ENCODE measurements around the gene FRRS1. TPM values are rescaled to one million over a fixed set of nuclear protein-coding genes. Genes with fewer than 3 reads are reported as not detected.

FRRS1 gene, protein sequence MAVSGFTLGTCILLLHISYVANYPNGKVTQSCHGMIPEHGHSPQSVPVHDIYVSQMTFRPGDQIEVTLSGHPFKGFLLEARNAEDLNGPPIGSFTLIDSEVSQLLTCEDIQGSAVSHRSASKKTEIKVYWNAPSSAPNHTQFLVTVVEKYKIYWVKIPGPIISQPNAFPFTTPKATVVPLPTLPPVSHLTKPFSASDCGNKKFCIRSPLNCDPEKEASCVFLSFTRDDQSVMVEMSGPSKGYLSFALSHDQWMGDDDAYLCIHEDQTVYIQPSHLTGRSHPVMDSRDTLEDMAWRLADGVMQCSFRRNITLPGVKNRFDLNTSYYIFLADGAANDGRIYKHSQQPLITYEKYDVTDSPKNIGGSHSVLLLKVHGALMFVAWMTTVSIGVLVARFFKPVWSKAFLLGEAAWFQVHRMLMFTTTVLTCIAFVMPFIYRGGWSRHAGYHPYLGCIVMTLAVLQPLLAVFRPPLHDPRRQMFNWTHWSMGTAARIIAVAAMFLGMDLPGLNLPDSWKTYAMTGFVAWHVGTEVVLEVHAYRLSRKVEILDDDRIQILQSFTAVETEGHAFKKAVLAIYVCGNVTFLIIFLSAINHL
- 0.32 TPM for total RNA-seq

DNA sequence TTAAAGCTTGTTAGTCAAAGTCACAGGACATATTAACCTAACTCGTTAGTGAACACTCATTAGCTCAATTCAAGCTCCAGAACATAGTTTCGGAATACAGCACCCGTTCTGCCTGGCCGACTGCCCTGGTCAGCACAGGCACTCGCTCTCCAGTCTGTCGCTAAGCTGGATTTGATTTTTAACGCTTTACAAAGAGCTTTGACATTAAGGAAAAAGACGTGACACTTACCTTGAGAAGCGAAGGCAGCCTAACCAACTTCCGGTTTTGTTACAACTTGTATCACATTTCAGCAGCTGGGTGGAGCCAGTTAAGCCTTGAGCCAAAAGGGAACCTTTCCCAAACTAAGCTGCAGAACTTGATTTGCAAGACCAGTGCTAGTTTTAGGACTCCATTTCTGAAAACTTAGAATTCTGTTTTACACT lies at the start of gene FRRS1:
FRRS1 (minus strand) TSS at position 258 of the 423 bp plus-strand sequence. CDS start 17,867 bp downstream, outside the sequence.
- Histone ChIP-seq H3K9me3 (no peaks in the 10 kb centered on the region), H3K27ac (peak within 1 kb of the TSS; percentile 70 to 86), H3K36me3 (no peaks in the 10 kb centered on the region), H3K4me1 (peaks cover 0 to 31% of the 10 kb centered on the region in 2 donors), H3K27me3 (no peaks in the 10 kb centered on the region), H3K4me3 (peak within 1 kb of the TSS; percentile 45 to 78)
- DNase-seq (ENCODE audit: low spot score in 2 of 2): peak; percentile 9 to 81
- TF ChIP-seq, protein P1, sequence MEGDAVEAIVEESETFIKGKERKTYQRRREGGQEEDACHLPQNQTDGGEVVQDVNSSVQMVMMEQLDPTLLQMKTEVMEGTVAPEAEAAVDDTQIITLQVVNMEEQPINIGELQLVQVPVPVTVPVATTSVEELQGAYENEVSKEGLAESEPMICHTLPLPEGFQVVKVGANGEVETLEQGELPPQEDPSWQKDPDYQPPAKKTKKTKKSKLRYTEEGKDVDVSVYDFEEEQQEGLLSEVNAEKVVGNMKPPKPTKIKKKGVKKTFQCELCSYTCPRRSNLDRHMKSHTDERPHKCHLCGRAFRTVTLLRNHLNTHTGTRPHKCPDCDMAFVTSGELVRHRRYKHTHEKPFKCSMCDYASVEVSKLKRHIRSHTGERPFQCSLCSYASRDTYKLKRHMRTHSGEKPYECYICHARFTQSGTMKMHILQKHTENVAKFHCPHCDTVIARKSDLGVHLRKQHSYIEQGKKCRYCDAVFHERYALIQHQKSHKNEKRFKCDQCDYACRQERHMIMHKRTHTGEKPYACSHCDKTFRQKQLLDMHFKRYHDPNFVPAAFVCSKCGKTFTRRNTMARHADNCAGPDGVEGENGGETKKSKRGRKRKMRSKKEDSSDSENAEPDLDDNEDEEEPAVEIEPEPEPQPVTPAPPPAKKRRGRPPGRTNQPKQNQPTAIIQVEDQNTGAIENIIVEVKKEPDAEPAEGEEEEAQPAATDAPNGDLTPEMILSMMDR (IDR thresholded peaks at IDR 0.05): no peak
- intact Hi-C loops (cut with DNase I): no loop called here

DNA sequence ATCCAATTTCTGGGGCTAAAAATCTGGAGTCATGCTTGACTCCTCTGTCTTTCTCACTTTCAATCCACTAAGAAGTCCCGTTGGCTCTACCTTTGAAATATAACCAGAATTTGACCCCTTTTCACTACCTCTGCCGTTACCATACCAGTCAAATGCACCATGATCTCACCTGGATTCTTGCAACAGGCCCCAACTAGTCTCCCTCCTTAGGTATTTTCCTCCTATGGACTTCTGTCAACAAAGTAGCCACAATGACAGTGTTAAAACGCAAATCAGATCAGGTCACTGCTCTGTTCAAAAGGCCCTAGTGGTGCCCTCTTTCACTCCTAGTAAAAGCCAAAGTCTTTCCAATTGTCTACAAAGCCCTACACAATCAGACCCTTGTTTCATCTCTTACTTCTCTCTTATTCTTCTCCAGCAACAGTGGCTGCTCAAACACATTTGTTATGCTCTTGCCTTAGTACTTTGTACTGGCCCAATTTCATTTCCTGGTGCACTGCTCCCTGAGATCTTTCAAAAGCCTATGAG lies 48.0 kb upstream of the FRRS1 start:
- H3K36me3 ChIP-seq: no peaks in the 10 kb centered on the region
- H3K9me3 ChIP-seq: no peaks in the 10 kb centered on the region
- intact Hi-C loops (cut with DNase I): no loop called here
- no peaks in the 10 kb centered on the region for H3K27me3 ChIP-seq
- H3K27ac ChIP-seq: no peak overlapping the region
- DNase-seq (ENCODE audit: low spot score in 2 of 2): no peak
- TF ChIP-seq, protein P1 (IDR thresholded peaks at IDR 0.05): no peak
- no peaks in the 10 kb centered on the region for H3K4me1 ChIP-seq
- H3K4me3 ChIP-seq: no peak overlapping the region

DNA sequence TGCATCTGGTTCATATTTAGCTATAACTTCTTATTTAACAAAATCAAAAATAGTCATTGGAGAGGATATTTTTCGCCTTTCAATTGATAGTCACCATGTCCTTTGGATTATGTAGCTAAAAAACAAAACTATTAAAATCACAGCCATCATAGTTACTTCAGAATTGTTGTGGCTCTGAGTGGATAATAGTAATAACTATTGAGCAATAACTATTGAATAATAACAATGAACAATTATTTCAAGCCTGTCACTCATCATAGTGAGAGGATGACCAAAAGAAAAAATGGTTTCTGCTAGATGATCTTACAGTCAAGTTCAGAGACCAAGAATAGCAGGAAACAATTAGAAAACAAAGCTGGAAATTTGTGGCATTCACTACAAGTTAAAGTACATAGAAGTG lies 45.3 kb upstream of the FRRS1 start:
- no peaks in the 10 kb centered on the region for H3K27me3 ChIP-seq
- DNase-seq (ENCODE audit: low spot score in 2 of 2): no peak
- H3K4me3 ChIP-seq: no peak overlapping the region
- H3K36me3 ChIP-seq: no peaks in the 10 kb centered on the region
- no peak overlapping the region for H3K27ac ChIP-seq
- intact Hi-C loops (cut with DNase I): no loop called here
- TF ChIP-seq, protein P1 (IDR thresholded peaks at IDR 0.05): no peak
- no peaks in the 10 kb centered on the region for H3K9me3 ChIP-seq
- H3K4me1 ChIP-seq: peaks cover 0 to 3% of the 10 kb centered on the region in 2 donors

DNA sequence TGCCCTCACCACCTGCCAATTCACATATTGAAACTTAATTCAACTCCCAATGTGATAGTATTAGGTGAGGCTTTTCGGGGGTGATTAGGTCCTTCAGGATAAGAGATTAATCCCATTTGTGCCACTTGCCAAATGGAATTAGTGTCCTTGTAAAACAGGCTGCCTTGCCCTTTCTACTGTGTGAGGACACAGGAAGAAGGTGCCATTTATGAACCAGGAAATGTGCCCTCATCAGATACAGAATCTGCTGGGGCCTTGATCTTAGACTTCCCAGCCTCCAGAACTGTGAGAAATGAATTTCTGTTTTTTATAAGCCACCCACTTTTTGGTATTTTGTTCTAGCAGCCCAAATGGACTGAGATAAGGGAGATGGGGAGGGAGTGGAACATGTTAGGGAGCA lies 44.6 kb upstream of the FRRS1 start:
- Histone ChIP-seq H3K9me3 (no peaks in the 10 kb centered on the region), H3K4me1 (peaks cover 0 to 3% of the 10 kb centered on the region in 2 donors), H3K4me3 (no peak overlapping the region), H3K27me3 (no peaks in the 10 kb centered on the region), H3K27ac (no peak overlapping the region), H3K36me3 (no peaks in the 10 kb centered on the region)
- TF ChIP-seq, protein P1 (IDR thresholded peaks at IDR 0.05): no peak
- no peak for DNase-seq (ENCODE audit: low spot score in 2 of 2)
- intact Hi-C loops (cut with DNase I): no loop called here

DNA sequence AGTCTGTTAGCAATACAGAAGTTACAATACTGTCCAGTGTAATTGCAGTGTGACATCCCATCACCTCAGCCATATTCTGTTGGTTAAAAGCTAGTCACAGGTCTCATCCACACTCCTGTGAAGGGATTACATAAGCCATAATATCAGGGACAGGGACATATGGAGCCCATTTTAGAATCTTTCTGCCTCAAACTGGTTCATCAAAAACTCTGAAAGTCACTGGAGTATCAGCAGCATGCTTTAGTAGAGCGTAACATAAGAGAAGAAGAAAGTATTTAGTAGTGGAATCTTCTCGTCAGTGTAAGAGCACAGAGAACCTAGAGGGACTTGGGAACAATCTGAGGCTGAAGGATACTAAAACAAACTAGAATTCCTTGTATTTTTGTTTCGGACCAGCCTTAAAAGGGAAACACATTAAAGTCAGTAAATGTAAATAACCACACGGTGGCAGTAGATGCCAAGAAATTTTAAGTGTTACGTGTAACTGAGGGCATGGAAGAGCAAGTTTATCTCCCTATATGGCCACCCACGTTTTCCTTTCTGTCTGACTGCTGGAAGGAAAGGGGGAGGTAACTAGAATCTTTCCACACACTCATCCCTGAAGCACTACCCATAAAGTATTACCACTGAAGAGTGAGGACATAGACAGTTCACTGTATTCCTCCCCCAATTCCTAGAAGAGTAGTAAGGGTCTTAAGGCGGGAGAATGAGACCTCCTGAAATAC lies 42.1 kb upstream of the FRRS1 start:
- no peaks in the 10 kb centered on the region for H3K36me3 ChIP-seq
- H3K4me3 ChIP-seq: peak overlapping the region in 1 of 2 donors; percentile 52
- intact Hi-C loops (cut with DNase I): loop anchor here (2.0 to 5.0 kb wide), 5 partner anchors 42 to 1059 kb away; partner anchors contain the start of genes AGL, SASS6 and TRMT13
- TF ChIP-seq, protein P1 (IDR thresholded peaks at IDR 0.05): peak; percentile 54 to 64 (median 63)
- H3K27ac ChIP-seq: no peak overlapping the region
- no peaks in the 10 kb centered on the region for H3K27me3 ChIP-seq
- H3K4me1 ChIP-seq: peaks cover 0 to 3% of the 10 kb centered on the region in 2 donors
- DNase-seq (ENCODE audit: low spot score in 2 of 2): peak in 1 of 2 donors; percentile 62
- H3K9me3 ChIP-seq: no peaks in the 10 kb centered on the region

Measured in ascending aorta (tissue), 2 donors.